BE2C (cell line): ENCODE data around the gene PCSK5.

Source experiments
- DNase-seq: peaks from one replicate; pipeline ENCODE4 v3.0.0-alpha.2; 2020
- H3K27me3 ChIP-seq: fragments of 250-450 bp; sonication (Bioruptor Pico); 2 replicates; pipeline ENCODE4 v1.5.1; 2020; ENCODE audit warnings: mild to moderate bottlenecking
- H3K36me3 ChIP-seq: fragments of 250-450 bp; sonication (Bioruptor Pico); 2 replicates; pipeline ENCODE4 v1.5.1; 2020; ENCODE audit warnings: mild to moderate bottlenecking
- H3K4me1 ChIP-seq: fragments of 250-450 bp; sonication (Bioruptor Pico); 2 replicates; pipeline ENCODE4 v1.5.1; 2020
- H3K4me3 ChIP-seq: 2 replicates; pipeline ENCODE4 v1.5.1; 2011; ENCODE audit warnings: low read depth, low read length
- H3K9me3 ChIP-seq: fragments of 250-450 bp; sonication (Bioruptor Pico); 2 replicates; pipeline ENCODE4 v1.5.1; 2020
- TF ChIP-seq, protein P1 (sequence below): IDR thresholded peaks from 2 replicates; pipeline ENCODE4 v1.5.1; 2012; ENCODE audit warnings: mild to moderate bottlenecking, low read depth, low read length

PCSK5 gene

DNA sequence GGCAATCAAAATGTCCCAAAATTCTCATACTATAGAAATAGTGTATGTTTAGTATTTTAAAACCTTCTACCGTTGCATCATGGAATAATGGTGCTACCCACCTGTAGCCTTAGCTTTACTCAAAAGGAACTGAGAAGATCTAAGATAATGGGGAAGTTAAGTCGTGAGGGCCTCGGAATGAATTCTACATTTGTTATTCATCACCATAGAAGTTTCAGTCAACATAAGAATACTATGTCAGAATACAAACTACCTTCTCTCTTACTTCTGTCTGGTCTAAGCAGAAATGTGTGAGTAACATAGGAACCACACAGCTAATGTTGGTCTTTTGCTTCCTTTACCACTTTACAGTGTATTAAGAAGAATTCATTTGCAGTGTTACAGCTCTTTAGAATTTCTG lies 460.5 kb downstream of the PCSK5 start:
- H3K4me1 ChIP-seq: no peaks in the 10 kb centered on the region
- H3K27me3 ChIP-seq: no peaks in the 10 kb centered on the region
- DNase-seq: no peak
- H3K36me3 ChIP-seq: no peaks in the 10 kb centered on the region
- TF ChIP-seq, protein P1, sequence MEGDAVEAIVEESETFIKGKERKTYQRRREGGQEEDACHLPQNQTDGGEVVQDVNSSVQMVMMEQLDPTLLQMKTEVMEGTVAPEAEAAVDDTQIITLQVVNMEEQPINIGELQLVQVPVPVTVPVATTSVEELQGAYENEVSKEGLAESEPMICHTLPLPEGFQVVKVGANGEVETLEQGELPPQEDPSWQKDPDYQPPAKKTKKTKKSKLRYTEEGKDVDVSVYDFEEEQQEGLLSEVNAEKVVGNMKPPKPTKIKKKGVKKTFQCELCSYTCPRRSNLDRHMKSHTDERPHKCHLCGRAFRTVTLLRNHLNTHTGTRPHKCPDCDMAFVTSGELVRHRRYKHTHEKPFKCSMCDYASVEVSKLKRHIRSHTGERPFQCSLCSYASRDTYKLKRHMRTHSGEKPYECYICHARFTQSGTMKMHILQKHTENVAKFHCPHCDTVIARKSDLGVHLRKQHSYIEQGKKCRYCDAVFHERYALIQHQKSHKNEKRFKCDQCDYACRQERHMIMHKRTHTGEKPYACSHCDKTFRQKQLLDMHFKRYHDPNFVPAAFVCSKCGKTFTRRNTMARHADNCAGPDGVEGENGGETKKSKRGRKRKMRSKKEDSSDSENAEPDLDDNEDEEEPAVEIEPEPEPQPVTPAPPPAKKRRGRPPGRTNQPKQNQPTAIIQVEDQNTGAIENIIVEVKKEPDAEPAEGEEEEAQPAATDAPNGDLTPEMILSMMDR: no peak
- H3K4me3 ChIP-seq: no peak overlapping the region
- no peaks in the 10 kb centered on the region for H3K9me3 ChIP-seq

GRCh38 chr9:76352026-76352620 lies 461.6 kb downstream of the PCSK5 start:
- Histone ChIP-seq H3K27me3 (no peaks in the 10 kb centered on the region), H3K4me1 (no peaks in the 10 kb centered on the region), H3K4me3 (no peak overlapping the region), H3K36me3 (no peaks in the 10 kb centered on the region), H3K9me3 (no peaks in the 10 kb centered on the region)
- TF ChIP-seq, protein P1: no peak
- no peak for DNase-seq

- TF ChIP-seq, protein P1: no peak
- Histone ChIP-seq H3K4me3 (no peak overlapping the region), H3K4me1 (no peaks in the 10 kb centered on the region), H3K36me3 (no peaks in the 10 kb centered on the region), H3K9me3 (no peaks in the 10 kb centered on the region), H3K27me3 (no peaks in the 10 kb centered on the region)
- no peak for DNase-seq
These were observed 462.8 kb downstream of the PCSK5 start for GRCh38 chr9:76353280-76353679.

GRCh38 chr9:76354221-76354620 lies 463.7 kb downstream of the PCSK5 start:
- no peaks in the 10 kb centered on the region for H3K27me3 ChIP-seq
- no peaks in the 10 kb centered on the region for H3K36me3 ChIP-seq
- H3K4me3 ChIP-seq: no peak overlapping the region
- TF ChIP-seq, protein P1: no peak
- H3K4me1 ChIP-seq: no peaks in the 10 kb centered on the region; the same call in 1 of the 2 replicates
- no peak for DNase-seq
- H3K9me3 ChIP-seq: no peaks in the 10 kb centered on the region

GRCh38 chr9:76355886-76356285 lies 465.4 kb downstream of the PCSK5 start:
- Histone ChIP-seq H3K27me3 (no peaks in the 10 kb centered on the region), H3K9me3 (no peaks in the 10 kb centered on the region), H3K4me1 (peaks cover 3% of the 10 kb centered on the region; the same call in 1 of the 2 replicates), H3K4me3 (no peak overlapping the region), H3K36me3 (no peaks in the 10 kb centered on the region)
- TF ChIP-seq, protein P1: no peak
- DNase-seq: no peak

DNA sequence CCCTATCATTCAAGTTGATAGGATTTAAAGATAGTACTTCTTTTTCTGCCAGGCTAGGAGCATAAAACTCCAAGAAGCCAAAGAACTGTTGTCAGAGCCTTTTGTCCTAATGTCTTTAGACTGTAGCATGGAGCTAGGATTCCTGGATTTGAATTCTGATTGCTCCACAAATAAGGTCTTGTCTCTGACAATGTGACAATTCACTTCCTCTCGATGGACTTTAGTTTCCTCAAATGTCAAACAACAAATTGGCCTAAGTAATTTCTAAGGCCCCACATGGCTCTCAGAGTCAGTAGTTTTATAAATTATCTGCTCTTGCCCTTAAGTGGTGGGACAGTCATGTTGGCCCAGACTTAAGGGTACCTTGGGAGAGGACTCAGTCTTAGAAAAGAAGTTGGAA lies 467.1 kb downstream of the PCSK5 start:
- Histone ChIP-seq H3K27me3 (no peaks in the 10 kb centered on the region), H3K9me3 (no peaks in the 10 kb centered on the region), H3K4me3 (no peak overlapping the region), H3K4me1 (peaks cover 16% of the 10 kb centered on the region), H3K36me3 (no peaks in the 10 kb centered on the region)
- TF ChIP-seq, protein P1: no peak
- no peak for DNase-seq
